PC-3 (cell line): ENCODE results near the gene TCEAL1. TPM values are rescaled to one million over a fixed set of nuclear protein-coding genes. Genes with fewer than 3 reads are reported as not detected.
A peak's percentile ranks its signal among the peaks of the same experiment; 100 is the strongest.

Experiments
- ATAC-seq: fragments of 200-7000 bp; cut with Tn5 transposase; 2 replicates; pipeline ENCODE4 v1.9.1; 2020; ENCODE audit warnings: mild to moderate bottlenecking, moderate library complexity
- BruUV-seq: library from RNA; stranded (reverse); fragments of 400-500 nt; replicated peaks from 2 replicates; lab custom pipeline; 2021; lab: Mats Ljungman, UMichigan
- CTCF ChIA-PET: fragments of 300-600 bp; sonication (Branson Sonifier 250); formaldehyde crosslinking; loops from one replicate; lab custom pipeline; 2022; ENCODE audit warnings: antibody characterized with exemption; lab: Charles Lee
- POLR2A ChIA-PET: fragments of 300-600 bp; sonication (Branson Sonifier 250); formaldehyde crosslinking; loops from one replicate; lab custom pipeline; 2022; ENCODE audit warnings: antibody characterized with exemption; ENCODE audit not compliant: unreplicated experiment; lab: Charles Lee
- DNase-seq: peaks from one replicate; pipeline ENCODE4 v3.0.0-alpha.2; 2015
- H2AFZ ChIP-seq: fragments of 300-600 bp; sonication (generic); 2 replicates; pipeline ENCODE4 v1.6.0; 2016; ENCODE audit warnings: antibody characterized with exemption, low read length
- H3F3A ChIP-seq: fragments of 300-600 bp; sonication (generic); one replicate; pipeline ENCODE4 v1.6.0; 2017; ENCODE audit warnings: antibody characterized with exemption, low read length, control low read depth, mild to moderate bottlenecking; ENCODE audit not compliant: unreplicated experiment
- H3K27ac ChIP-seq: fragments of 300-600 bp; sonication (generic); 2 replicates; pipeline ENCODE4 v1.5.1; 2016; ENCODE audit warnings: mild to moderate bottlenecking, low read length
- H3K27me3 ChIP-seq: fragments of 300-600 bp; sonication (generic); 2 replicates; pipeline ENCODE4 v1.6.1; 2016; ENCODE audit warnings: low read length, mixed read lengths
- H3K36me3 ChIP-seq: fragments of 300-600 bp; sonication (generic); 2 replicates; pipeline ENCODE4 v1.6.1; 2016; ENCODE audit warnings: low read depth, mixed run types, low read length, mixed read lengths
- H3K4me1 ChIP-seq: fragments of 300-600 bp; sonication (generic); 2 replicates; pipeline ENCODE4 v1.5.1; 2016; ENCODE audit warnings: low read length; ENCODE audit not compliant: insufficient read depth
- H3K4me2 ChIP-seq: fragments of 300-600 bp; sonication (generic); 2 replicates; pipeline ENCODE4 v1.6.0; 2016; ENCODE audit warnings: low read length
- H3K4me3 ChIP-seq: fragments of 300-600 bp; sonication (generic); 2 replicates; pipeline ENCODE4 v1.5.1; 2016; ENCODE audit warnings: mild to moderate bottlenecking, low read length, mixed read lengths
- H3K79me2 ChIP-seq: fragments of 300-600 bp; sonication (generic); 2 replicates; pipeline ENCODE4 v1.6.1; 2017; ENCODE audit warnings: low read length, mixed read lengths
- H3K9ac ChIP-seq: fragments of 300-600 bp; sonication (generic); 2 replicates; pipeline ENCODE4 v1.6.0; 2016; ENCODE audit warnings: mild to moderate bottlenecking, low read length
- H3K9me2 ChIP-seq: fragments of 300-600 bp; sonication (generic); replicated peaks from 2 replicates; pipeline ENCODE4 v1.6.1; 2016; ENCODE audit warnings: mixed run types, low read length, mixed read lengths
- H3K9me3 ChIP-seq: fragments of 300-600 bp; sonication (generic); 2 replicates; pipeline ENCODE4 v1.6.1; 2016; ENCODE audit warnings: low read length, mixed read lengths
- H4K20me1 ChIP-seq: fragments of 300-600 bp; sonication (generic); 2 replicates; pipeline ENCODE4 v1.6.1; 2016; ENCODE audit warnings: low read length, mixed read lengths
- EZH2 ChIP-seq: fragments of 300-600 bp; sonication (generic); IDR thresholded peaks from one replicate; pipeline ENCODE4 v1.6.1; 2017; ENCODE audit warnings: antibody characterized with exemption, mild to moderate bottlenecking, low read length; ENCODE audit not compliant: unreplicated experiment
- EZH2phosphoT487 ChIP-seq: fragments of 300-600 bp; sonication (generic); IDR thresholded peaks from 2 replicates; pipeline ENCODE4 v1.6.1; 2018; ENCODE audit warnings: mild to moderate bottlenecking, antibody characterized with exemption, low read length, borderline replicate concordance
- intact Hi-C: fragments of 100-400 bp; cut with micrococcal nuclease; formaldehyde crosslinking; loops from 2 replicates; pipeline ENCODE4 v1.9.0; 2023
- total RNA-seq: library from RNA; depleted of rRNA; stranded (reverse); fragments of >200 nt; gene quantifications from 2 replicates; pipeline ENCODE4 v1.2.3, GENCODE V29; 2014
- TF ChIP-seq, protein P1 (sequence below): fragments of 300-600 bp; sonication (generic); conservative IDR thresholded peaks from 2 replicates; pipeline ENCODE4 v1.5.1; 2017; ENCODE audit warnings: antibody characterized with exemption, low read depth, mild to moderate bottlenecking, low read length

Gene TCEAL1
- total RNA-seq, 1 experiment from 2014 or later: 22.8 TPM

DNA sequence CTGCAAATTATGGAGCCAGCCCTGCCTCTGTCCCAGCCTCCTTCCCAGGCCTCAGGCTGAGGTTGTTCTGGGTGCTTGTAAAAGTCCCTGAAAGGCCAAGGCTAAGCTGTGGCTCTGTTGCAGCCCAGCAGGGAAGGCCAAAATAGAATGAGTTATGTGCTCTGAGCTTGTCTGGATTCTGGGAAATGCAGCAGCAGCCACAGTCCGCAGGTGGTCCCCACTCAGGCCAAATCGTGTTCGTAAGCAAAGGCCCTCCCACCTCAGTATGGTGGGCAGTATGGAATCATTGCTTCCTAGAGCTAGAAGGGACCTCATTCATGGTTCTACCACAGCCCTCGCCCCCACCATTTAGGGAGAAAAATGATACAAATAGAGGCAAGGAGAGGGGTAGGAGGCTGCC lies 4.7 kb upstream of the TCEAL1 start:
- no TSS peak for BruUV-seq
- ChIA-PET CTCF (no interaction called here), POLR2A (no interaction called here)
- intact Hi-C loops: no loop called here
- DNase-seq (no peak), ATAC-seq (no peak)
- no peaks in the 10 kb centered on the region for H4K20me1 ChIP-seq
- H3K9me2 ChIP-seq: no peaks in the 10 kb centered on the region
- H3K9ac ChIP-seq: no peak overlapping the region
- H3K79me2 ChIP-seq: peaks cover 34% of the 10 kb centered on the region
- TF ChIP-seq EZH2phosphoT487: no peak
- TF ChIP-seq EZH2: no peak
- TF ChIP-seq, protein P1, sequence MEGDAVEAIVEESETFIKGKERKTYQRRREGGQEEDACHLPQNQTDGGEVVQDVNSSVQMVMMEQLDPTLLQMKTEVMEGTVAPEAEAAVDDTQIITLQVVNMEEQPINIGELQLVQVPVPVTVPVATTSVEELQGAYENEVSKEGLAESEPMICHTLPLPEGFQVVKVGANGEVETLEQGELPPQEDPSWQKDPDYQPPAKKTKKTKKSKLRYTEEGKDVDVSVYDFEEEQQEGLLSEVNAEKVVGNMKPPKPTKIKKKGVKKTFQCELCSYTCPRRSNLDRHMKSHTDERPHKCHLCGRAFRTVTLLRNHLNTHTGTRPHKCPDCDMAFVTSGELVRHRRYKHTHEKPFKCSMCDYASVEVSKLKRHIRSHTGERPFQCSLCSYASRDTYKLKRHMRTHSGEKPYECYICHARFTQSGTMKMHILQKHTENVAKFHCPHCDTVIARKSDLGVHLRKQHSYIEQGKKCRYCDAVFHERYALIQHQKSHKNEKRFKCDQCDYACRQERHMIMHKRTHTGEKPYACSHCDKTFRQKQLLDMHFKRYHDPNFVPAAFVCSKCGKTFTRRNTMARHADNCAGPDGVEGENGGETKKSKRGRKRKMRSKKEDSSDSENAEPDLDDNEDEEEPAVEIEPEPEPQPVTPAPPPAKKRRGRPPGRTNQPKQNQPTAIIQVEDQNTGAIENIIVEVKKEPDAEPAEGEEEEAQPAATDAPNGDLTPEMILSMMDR: no peak
- H3K4me2 ChIP-seq: no peak overlapping the region
- H3K9me3 ChIP-seq: no peaks in the 10 kb centered on the region
- H2AFZ ChIP-seq: no peak overlapping the region
- H3K4me3 ChIP-seq: no peak overlapping the region
- no peaks in the 10 kb centered on the region; the same call in none of the 2 replicates for H3K36me3 ChIP-seq
- peaks cover 16% of the 10 kb centered on the region for H3K4me1 ChIP-seq
- H3K27me3 ChIP-seq: no peaks in the 10 kb centered on the region
- no peaks in the 10 kb centered on the region for H3F3A ChIP-seq
- no peak overlapping the region for H3K27ac ChIP-seq

DNA sequence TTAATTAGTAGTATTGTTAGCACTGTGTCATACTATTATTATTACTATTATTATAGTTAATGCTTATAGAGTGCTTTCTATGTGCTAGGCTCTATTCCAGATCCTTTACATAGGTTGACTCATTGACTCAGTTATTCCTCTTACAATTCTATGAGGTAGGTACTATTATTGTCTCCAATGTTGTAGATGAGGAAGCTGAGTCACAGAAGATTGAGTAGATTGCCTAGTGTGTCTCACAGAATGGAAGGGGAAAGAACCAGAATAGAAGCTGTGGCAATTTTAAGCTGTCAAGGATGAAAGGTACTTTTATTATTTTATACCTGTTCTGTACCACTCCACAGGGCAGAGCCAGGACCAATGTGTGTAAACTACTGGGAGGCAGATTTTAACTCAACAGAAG lies 1.9 kb upstream of the TCEAL1 start:
- Histone ChIP-seq H3K27me3 (no peaks in the 10 kb centered on the region), H3K4me3 (no peak overlapping the region), H3K9me2 (no peaks in the 10 kb centered on the region), H3K9ac (no peak overlapping the region), H3K36me3 (no peaks in the 10 kb centered on the region), H3K4me2 (peak overlapping the region; percentile 47), H3K4me1 (peaks cover 19% of the 10 kb centered on the region), H4K20me1 (no peaks in the 10 kb centered on the region), H3F3A (no peaks in the 10 kb centered on the region), H3K79me2 (peaks cover 50% of the 10 kb centered on the region), H2AFZ (no peak overlapping the region), H3K27ac (0 out of 2 replicates have a peak overlapping the region, but pooled peaks have one; percentile 20), H3K9me3 (no peaks in the 10 kb centered on the region)
- ATAC-seq: no peak
- intact Hi-C loops: loop anchor here (5.0 kb wide), 1 partner anchor 40 kb away; the partner anchor contains the start of gene TCEAL4
- no TSS peak for BruUV-seq
- DNase-seq: peak; percentile 36
- ChIA-PET POLR2A (interaction anchor here (0.7 kb wide), 1 partner anchor 52 kb away, joined by 3 read pairs; no protein-coding TSS in a partner anchor), CTCF (no interaction called here)
- no peak for TF ChIP-seq EZH2phosphoT487
- TF ChIP-seq EZH2: no peak
- TF ChIP-seq, protein P1: no peak
